MM.1S (cell line): ENCODE measurements around the gene PRMT1.

Experiments
- DNase-seq: peaks from one replicate; pipeline ENCODE4 v3.0.0-alpha.2; 2015
- H2AFZ ChIP-seq: fragments of 300-600 bp; sonication (generic); 2 replicates; pipeline ENCODE4 v1.6.0; 2016; ENCODE audit warnings: antibody characterized with exemption, low read length
- H3F3A ChIP-seq: fragments of 300-600 bp; sonication (generic); 2 replicates; pipeline ENCODE4 v1.6.1; 2016; ENCODE audit warnings: mild to moderate bottlenecking, antibody characterized with exemption, low read length, moderate library complexity, mixed read lengths; ENCODE audit not compliant: insufficient read depth
- H3K27ac ChIP-seq: fragments of 300-600 bp; sonication (generic); 2 replicates; pipeline ENCODE4 v1.5.1; 2016; ENCODE audit warnings: mild to moderate bottlenecking, low read length
- H3K27me3 ChIP-seq: fragments of 300-600 bp; sonication (generic); replicated peaks from 2 replicates; pipeline ENCODE4 v1.6.0; 2016; ENCODE audit warnings: low read length; ENCODE audit not compliant: insufficient read depth
- H3K36me3 ChIP-seq: fragments of 300-600 bp; sonication (generic); replicated peaks from 2 replicates; pipeline ENCODE4 v1.6.1; 2016; ENCODE audit warnings: mild to moderate bottlenecking, low read length, mixed read lengths; ENCODE audit not compliant: insufficient read depth
- H3K4me1 ChIP-seq: fragments of 300-600 bp; sonication (generic); 2 replicates; pipeline ENCODE4 v1.6.1; 2016; ENCODE audit warnings: low read length, mixed read lengths
- H3K4me2 ChIP-seq: fragments of 300-600 bp; sonication (generic); 2 replicates; pipeline ENCODE4 v1.6.0; 2016; ENCODE audit warnings: low read depth, low read length
- H3K4me3 ChIP-seq: fragments of 300-600 bp; sonication (generic); 2 replicates; pipeline ENCODE4 v1.5.1; 2016; ENCODE audit warnings: low read length, mixed read lengths
- H3K79me2 ChIP-seq: fragments of 300-600 bp; sonication (generic); 2 replicates; pipeline ENCODE4 v1.6.1; 2016; ENCODE audit warnings: mixed run types, low read length, mixed read lengths
- H3K9ac ChIP-seq: fragments of 300-600 bp; sonication (generic); 2 replicates; pipeline ENCODE4 v1.6.1; 2016; ENCODE audit warnings: low read length, mixed read lengths
- H3K9me2 ChIP-seq: fragments of 300-600 bp; sonication (generic); replicated peaks from 2 replicates; pipeline ENCODE4 v1.6.1; 2016; ENCODE audit warnings: mild to moderate bottlenecking, low read length, mixed read lengths; ENCODE audit not compliant: insufficient read depth
- H3K9me3 ChIP-seq: fragments of 300-600 bp; sonication (generic); replicated peaks from 2 replicates; pipeline ENCODE4 v1.6.1; 2016; ENCODE audit warnings: mild to moderate bottlenecking, low read length, mixed read lengths; ENCODE audit not compliant: insufficient read depth
- H4K20me1 ChIP-seq: fragments of 300-600 bp; sonication (generic); 2 replicates; pipeline ENCODE4 v1.6.1; 2016; ENCODE audit warnings: mild to moderate bottlenecking, low read length, moderate library complexity, mixed read lengths; ENCODE audit not compliant: insufficient read depth
- EZH2 ChIP-seq: fragments of 300-600 bp; sonication (generic); optimal IDR thresholded peaks from 2 replicates; pipeline ENCODE3; 2017; ENCODE audit warnings: low read depth, mild to moderate bottlenecking, antibody characterized with exemption, low read length, mixed read lengths
- EZH2phosphoT487 ChIP-seq: fragments of 300-600 bp; sonication (generic); IDR thresholded peaks from 2 replicates; pipeline ENCODE4 v1.6.1; 2018; ENCODE audit warnings: antibody characterized with exemption, low read length
- TF ChIP-seq, protein P1 (sequence below): fragments of 300-600 bp; sonication (generic); IDR thresholded peaks from 2 replicates; pipeline ENCODE4 v1.5.1; 2016; ENCODE audit warnings: antibody characterized with exemption, low read length, mixed read lengths

PRMT1 gene

DNA sequence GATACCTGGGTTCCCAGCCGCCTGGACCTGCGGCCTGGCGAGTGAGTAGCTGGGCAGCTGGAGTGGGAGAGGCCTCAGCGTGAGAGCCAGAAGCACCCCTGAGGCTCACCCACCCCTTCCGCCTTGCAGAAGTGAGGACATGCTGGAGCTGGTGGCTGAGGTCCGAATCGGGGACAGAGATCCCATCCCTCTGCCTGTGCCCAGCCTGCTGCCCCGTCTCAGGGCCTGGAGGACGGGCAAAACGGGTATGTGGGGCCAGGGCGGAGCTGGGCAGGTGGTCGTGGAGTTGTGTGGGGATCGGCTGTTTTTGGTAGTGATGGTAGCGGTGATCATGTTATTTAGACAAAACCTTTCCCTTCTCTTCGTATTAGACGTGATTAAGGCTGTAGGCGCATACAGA is 30.5 kb upstream of the PRMT1 start:
- Histone ChIP-seq H3K9ac (no peak overlapping the region), H3K4me1 (peaks cover 8% of the 10 kb centered on the region), H3K4me3 (no peak overlapping the region), H3K79me2 (peaks cover 74% of the 10 kb centered on the region), H3K9me2 (no peaks in the 10 kb centered on the region), H3K27me3 (no peaks in the 10 kb centered on the region), H3K27ac (no peak overlapping the region), H4K20me1 (no peaks in the 10 kb centered on the region), H2AFZ (no peak overlapping the region), H3F3A (no peaks in the 10 kb centered on the region), H3K36me3 (no peaks in the 10 kb centered on the region), H3K4me2 (no peak overlapping the region), H3K9me3 (no peaks in the 10 kb centered on the region)
- TF ChIP-seq EZH2phosphoT487: no peak
- TF ChIP-seq, protein P1, sequence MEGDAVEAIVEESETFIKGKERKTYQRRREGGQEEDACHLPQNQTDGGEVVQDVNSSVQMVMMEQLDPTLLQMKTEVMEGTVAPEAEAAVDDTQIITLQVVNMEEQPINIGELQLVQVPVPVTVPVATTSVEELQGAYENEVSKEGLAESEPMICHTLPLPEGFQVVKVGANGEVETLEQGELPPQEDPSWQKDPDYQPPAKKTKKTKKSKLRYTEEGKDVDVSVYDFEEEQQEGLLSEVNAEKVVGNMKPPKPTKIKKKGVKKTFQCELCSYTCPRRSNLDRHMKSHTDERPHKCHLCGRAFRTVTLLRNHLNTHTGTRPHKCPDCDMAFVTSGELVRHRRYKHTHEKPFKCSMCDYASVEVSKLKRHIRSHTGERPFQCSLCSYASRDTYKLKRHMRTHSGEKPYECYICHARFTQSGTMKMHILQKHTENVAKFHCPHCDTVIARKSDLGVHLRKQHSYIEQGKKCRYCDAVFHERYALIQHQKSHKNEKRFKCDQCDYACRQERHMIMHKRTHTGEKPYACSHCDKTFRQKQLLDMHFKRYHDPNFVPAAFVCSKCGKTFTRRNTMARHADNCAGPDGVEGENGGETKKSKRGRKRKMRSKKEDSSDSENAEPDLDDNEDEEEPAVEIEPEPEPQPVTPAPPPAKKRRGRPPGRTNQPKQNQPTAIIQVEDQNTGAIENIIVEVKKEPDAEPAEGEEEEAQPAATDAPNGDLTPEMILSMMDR: no peak
- TF ChIP-seq EZH2: no peak
- no peak for DNase-seq

DNA sequence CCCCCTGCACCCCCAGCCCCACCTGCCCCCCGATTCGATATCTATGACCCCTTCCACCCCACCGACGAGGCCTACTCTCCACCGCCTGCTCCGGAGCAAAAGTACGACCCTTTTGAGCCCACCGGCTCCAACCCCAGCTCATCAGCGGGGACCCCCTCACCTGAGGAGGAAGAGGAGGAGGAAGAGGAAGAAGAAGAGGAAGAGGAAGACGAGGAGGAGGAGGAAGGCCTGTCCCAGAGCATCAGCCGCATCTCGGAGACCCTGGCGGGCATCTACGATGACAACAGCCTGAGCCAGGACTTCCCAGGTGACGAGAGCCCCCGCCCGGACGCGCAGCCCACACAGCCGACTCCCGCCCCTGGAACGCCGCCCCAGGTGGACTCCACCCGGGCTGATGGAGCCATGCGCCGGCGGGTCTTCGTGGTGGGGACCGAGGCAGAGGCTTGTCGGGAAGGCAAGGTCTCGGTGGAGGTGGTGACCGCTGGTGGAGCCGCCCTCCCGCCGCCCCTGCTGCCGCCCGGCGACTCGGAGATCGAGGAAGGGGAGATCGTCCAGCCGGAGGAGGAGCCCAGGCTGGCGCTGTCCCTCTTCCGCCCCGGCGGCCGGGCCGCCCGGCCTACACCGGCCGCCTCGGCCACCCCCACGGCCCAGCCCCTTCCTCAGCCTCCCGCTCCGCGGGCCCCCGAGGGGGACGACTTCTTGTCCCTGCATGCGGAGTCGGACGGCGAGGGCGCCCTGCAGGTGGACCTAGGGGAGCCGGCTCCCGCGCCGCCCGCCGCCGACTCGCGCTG is 25.8 kb upstream of the PRMT1 start:
- no peak for TF ChIP-seq EZH2
- no peak for TF ChIP-seq EZH2phosphoT487
- TF ChIP-seq, protein P1: no peak
- peaks cover 33% of the 10 kb centered on the region for H3K79me2 ChIP-seq
- no peaks in the 10 kb centered on the region for H4K20me1 ChIP-seq
- no peak for DNase-seq
- H2AFZ ChIP-seq: no peak overlapping the region
- H3K4me1 ChIP-seq: no peaks in the 10 kb centered on the region
- H3K27me3 ChIP-seq: no peaks in the 10 kb centered on the region
- H3F3A ChIP-seq: no peaks in the 10 kb centered on the region
- no peaks in the 10 kb centered on the region; the same call in 1 of the 2 replicates for H3K36me3 ChIP-seq
- H3K9me2 ChIP-seq: no peaks in the 10 kb centered on the region
- H3K4me3 ChIP-seq: no peak overlapping the region
- H3K9me3 ChIP-seq: no peaks in the 10 kb centered on the region
- H3K27ac ChIP-seq: no peak overlapping the region
- no peak overlapping the region for H3K9ac ChIP-seq
- no peak overlapping the region for H3K4me2 ChIP-seq

DNA sequence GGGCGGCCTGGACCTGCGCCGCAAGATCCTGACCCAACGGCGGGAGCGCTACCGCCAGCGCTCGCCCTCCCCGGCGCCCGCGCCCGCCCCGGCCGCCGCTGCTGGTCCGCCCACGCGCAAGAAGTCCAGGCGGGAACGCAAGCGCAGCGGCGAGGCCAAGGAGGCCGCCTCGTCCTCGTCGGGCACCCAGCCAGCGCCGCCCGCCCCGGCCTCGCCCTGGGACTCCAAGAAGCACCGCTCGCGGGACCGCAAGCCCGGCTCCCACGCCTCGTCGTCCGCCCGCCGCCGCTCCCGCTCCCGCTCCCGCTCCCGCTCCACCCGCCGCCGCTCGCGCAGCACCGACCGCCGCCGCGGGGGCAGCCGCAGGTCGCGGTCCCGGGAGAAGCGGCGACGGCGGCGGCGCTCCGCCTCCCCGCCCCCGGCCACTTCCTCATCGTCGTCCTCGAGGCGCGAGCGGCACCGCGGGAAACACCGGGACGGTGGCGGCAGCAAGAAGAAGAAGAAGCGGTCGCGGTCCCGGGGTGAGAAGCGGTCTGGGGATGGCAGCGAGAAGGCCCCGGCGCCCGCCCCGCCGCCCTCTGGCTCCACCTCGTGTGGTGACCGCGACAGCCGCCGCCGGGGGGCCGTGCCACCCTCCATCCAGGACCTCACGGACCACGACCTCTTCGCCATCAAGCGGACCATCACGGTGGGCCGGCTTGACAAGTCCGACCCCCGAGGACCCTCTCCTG is 25.1 kb upstream of the PRMT1 start:
- no peak for TF ChIP-seq EZH2phosphoT487
- TF ChIP-seq, protein P1: no peak
- TF ChIP-seq EZH2: no peak
- peaks cover 25% of the 10 kb centered on the region for H3K79me2 ChIP-seq
- no peaks in the 10 kb centered on the region for H3K4me1 ChIP-seq
- H2AFZ ChIP-seq: no peak overlapping the region
- H3K4me2 ChIP-seq: no peak overlapping the region
- H3K27me3 ChIP-seq: no peaks in the 10 kb centered on the region
- H3K9ac ChIP-seq: no peak overlapping the region
- H3K27ac ChIP-seq: no peak overlapping the region
- H4K20me1 ChIP-seq: no peaks in the 10 kb centered on the region
- no peak overlapping the region for H3K4me3 ChIP-seq
- H3F3A ChIP-seq: no peaks in the 10 kb centered on the region
- no peak for DNase-seq
- H3K36me3 ChIP-seq: no peaks in the 10 kb centered on the region; the same call in 1 of the 2 replicates
- H3K9me3 ChIP-seq: no peaks in the 10 kb centered on the region
- H3K9me2 ChIP-seq: no peaks in the 10 kb centered on the region
